GM12865 (cell line): Measurements from ENCODE around the gene CD6.

Experiments used
- DNase-seq: peaks from one replicate; pipeline ENCODE4 v3.0.0; 2010; ENCODE audit warnings: low read depth
- H3K4me3 ChIP-seq: 2 replicates; pipeline ENCODE4 v1.5.1; 2011; ENCODE audit warnings: mild to moderate bottlenecking, low read depth, low read length, control low read depth
- TF ChIP-seq, protein P1 (sequence below): IDR thresholded peaks from 2 replicates; pipeline ENCODE4 v1.5.1; 2011; ENCODE audit warnings: low read length, control low read depth, low read depth, inconsistent platforms; ENCODE audit not compliant: insufficient read depth; ENCODE audit errors: missing control alignments

CD6 gene

DNA sequence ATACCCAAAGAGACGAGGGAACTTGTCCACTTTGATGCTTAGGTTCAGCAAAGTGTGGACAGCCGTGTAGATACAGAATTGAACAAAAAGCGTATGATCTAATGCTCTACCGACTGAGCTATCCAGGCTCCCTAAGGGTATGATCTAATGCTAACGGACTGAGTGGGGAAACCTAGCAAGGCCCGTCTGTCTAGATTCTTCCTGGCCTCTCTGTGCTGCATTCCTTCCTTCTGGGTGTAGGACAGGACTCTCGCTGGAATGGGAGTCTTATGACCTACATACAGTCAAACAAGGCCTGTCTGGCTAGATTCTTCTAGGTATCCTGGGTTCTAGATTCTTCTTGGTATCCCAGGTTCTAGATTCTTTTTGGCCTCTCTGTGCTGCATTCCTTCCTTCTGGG, 11.1 kb upstream of the CD6 start:
- H3K4me3 ChIP-seq: no peak overlapping the region
- DNase-seq: no peak
- TF ChIP-seq, protein P1, sequence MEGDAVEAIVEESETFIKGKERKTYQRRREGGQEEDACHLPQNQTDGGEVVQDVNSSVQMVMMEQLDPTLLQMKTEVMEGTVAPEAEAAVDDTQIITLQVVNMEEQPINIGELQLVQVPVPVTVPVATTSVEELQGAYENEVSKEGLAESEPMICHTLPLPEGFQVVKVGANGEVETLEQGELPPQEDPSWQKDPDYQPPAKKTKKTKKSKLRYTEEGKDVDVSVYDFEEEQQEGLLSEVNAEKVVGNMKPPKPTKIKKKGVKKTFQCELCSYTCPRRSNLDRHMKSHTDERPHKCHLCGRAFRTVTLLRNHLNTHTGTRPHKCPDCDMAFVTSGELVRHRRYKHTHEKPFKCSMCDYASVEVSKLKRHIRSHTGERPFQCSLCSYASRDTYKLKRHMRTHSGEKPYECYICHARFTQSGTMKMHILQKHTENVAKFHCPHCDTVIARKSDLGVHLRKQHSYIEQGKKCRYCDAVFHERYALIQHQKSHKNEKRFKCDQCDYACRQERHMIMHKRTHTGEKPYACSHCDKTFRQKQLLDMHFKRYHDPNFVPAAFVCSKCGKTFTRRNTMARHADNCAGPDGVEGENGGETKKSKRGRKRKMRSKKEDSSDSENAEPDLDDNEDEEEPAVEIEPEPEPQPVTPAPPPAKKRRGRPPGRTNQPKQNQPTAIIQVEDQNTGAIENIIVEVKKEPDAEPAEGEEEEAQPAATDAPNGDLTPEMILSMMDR: no peak

DNA sequence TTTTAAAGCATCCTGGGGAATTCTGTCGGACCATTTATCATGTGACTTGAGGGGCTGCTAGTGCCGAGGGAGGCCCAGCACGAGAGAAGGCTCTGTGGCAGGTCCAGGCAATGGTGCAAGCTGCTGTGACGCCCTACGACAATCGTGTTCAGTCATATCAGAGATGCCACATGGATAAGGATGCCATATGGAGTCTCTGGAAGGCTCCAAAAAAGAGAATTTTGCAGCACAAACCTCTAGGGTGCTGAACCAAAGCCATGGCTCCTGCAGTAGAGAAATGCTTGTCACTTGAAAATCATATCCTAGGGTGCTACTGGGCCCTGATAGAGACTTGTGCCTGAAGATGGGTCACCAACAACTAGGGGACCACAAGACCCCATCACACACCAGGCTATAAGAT, 6.7 kb upstream of the CD6 start:
- TF ChIP-seq, protein P1: no peak
- no peak overlapping the region for H3K4me3 ChIP-seq
- no peak for DNase-seq

DNA sequence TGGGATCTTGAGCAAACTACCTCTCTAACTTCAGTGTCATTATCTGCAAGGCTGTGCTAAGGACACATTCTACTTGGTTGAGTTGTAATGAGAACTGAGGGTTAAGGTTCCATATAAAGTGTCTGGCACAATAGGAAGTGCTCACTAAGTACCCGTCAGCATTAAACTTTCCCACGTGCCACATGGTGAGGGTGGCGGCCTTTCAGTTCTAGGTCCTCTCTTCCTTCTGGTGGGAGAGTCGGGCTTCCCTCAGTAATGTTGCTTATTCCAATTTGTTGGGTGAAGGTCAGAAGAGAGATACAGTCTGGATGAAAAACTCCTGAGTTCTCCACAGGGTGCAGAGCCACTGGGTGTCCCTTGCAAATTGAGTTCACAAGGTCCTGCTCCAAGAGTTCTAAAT, 4.6 kb upstream of the CD6 start:
- TF ChIP-seq, protein P1: no peak
- no peak for DNase-seq

DNA sequence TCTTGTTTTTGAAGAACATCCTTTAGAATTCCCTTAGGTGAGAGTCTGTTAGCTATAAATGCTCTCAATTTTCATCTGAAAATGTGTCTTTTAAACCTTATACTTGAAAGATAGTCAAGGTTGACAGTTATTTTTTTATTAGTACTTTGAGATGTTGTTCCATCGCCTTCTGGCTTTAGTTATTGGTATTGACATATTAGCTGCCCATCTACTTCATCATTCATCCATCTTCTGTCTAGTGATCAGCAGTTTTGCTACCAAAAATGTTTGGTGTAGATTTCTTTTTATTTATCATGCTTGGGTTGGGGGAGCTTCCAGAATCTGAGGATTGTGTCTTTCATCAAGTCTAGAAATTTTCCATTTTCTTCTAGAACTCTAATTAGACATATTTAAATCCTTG, 3.3 kb upstream of the CD6 start:
- no peak overlapping the region for H3K4me3 ChIP-seq
- TF ChIP-seq, protein P1: no peak
- DNase-seq: no peak

More for the DNA sequence above, 4.6 kb upstream of the CD6 start:
- no peak overlapping the region for H3K4me3 ChIP-seq

DNA sequence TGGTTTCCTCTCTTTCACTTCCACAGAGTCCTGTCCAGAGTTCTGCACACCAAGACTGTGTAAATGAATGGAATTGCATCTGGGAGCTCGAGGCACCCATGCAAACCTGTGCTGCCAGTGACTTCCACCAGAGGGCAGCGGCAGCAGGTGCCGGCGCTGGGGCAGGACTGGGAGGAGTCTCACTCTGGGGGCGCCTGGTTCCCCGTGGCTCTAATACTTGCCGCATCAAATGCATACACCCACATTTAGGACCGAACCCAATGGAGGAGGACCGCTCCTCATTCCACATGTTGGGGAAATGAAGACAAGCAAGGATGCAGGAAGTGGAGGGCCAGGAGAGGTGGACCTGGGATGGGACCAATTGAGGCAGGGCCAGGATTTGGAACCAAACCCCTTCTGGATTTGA, 1.1 kb upstream of the CD6 start:
- DNase-seq: peak; percentile 77
- TF ChIP-seq, protein P1: peak; percentile 96
- H3K4me3 ChIP-seq: no peak overlapping the region

DNA sequence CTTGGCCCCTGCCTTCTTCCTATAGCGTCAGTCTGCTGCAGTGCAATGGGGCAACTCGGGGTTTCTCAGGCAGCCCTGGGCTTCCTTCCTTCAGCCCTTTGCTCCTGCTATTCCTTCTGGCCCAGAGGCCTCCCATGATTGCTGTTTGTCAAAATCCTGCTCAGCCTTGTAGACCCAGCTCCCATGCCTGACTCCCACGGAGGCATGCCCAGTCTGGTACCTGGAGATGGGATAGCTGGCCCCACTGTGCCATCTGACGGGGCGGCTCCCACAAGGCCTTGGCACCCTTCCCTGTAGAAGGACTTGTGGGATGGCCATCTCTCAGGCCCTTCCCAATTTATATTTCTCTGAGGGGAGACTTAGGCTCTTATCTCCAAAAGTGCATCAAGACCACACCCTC, 590 bp upstream of the CD6 start:
- DNase-seq: no peak
- no peak overlapping the region for H3K4me3 ChIP-seq
- TF ChIP-seq, protein P1: no peak

DNA sequence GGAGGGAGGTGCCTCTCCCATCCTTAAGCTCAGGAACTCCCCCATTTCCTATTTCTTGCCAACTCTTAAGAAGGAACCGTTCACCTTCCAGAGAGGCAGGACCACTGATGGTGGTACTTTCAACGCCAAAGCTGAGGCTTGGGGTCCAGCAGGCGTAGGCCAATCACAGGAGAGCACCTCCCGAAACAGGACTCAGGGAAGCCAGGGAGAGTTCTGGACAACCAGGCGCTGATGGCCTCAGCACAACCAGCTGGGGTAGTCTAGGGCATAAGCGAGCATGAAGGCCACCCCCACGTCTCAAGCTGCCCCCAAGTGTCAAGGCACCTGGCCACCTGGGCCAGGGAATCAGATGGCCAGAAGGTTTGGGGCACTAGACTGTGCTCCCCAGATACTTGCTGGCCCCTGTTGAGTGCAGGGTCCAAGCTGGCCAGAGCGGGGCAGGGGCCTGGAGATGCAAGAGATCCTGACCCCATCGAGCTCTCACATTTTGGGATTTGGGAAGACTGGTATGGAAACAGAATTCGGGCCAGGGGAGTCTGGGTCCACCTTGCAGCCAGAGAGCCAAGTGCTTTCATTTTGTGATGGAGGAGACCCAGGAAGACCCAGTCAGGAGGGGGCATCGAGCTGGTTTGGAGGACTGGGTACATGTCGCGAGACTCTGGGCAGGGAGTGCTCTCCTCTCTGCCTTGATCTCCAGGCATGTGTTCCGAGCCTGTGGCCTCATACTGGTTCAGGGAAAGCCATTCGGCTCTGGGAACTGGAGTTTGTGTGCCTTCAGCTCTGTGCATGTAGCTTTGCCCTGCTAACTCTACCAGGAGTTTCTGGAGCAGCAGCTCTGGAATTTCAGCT, 926 bp downstream of the CD6 start:
- no peak overlapping the region for H3K4me3 ChIP-seq
- DNase-seq: no peak
- TF ChIP-seq, protein P1: no peak
